ENCODE data around the gene CYP4F2.

DNA sequence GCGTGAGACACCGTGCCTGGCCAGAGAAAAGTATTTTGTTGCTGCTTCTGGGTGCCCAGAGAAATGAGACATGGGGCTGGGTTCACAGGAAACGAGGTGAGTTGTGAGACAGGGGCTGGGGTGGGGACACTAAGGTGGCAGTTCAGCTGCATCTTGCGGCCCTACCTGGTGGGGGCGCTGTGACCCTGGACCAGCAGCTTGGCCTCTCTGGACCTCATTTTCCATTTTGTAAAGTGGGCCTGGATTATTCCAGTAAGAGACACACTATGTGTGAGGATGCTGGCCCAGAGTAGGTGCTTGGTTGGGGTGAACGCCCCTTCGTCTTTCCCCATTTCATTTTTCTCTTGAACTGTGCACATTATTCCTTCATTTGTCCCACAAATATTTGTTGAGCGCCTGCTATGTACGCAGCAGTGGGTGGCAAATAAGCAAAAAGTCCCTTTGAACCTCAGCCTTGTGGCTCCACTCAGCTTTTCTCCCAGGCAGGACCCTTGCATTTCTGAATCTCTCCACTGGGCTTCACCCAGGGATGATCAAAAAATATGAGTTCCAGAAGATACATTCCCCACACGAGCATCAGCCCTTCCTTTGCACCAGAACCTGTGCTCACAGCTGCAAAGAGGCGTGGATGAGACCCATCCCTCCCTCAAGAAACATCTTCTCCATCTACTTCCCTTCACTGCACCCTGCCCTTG, 55.9 kb downstream of the CYP4F2 start:
- TF ChIP-seq, protein P1, sequence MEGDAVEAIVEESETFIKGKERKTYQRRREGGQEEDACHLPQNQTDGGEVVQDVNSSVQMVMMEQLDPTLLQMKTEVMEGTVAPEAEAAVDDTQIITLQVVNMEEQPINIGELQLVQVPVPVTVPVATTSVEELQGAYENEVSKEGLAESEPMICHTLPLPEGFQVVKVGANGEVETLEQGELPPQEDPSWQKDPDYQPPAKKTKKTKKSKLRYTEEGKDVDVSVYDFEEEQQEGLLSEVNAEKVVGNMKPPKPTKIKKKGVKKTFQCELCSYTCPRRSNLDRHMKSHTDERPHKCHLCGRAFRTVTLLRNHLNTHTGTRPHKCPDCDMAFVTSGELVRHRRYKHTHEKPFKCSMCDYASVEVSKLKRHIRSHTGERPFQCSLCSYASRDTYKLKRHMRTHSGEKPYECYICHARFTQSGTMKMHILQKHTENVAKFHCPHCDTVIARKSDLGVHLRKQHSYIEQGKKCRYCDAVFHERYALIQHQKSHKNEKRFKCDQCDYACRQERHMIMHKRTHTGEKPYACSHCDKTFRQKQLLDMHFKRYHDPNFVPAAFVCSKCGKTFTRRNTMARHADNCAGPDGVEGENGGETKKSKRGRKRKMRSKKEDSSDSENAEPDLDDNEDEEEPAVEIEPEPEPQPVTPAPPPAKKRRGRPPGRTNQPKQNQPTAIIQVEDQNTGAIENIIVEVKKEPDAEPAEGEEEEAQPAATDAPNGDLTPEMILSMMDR (IDR thresholded peaks at IDR 0.05; ENCODE audit: low read depth, low read length, missing input control), result peak; percentile 5
- TF ChIP-seq SP1 (IDR thresholded peaks at IDR 0.05) (no peak), RAD21 (IDR thresholded peaks at IDR 0.05) (no peak), YY1 (IDR thresholded peaks at IDR 0.05) (no peak), JUND (IDR thresholded peaks at IDR 0.05) (no peak), TAF1 (conservative IDR thresholded peaks at IDR 0.05) (no peak), RXRA (IDR thresholded peaks at IDR 0.05) (no peak)
- TF ChIP-seq, protein P2, sequence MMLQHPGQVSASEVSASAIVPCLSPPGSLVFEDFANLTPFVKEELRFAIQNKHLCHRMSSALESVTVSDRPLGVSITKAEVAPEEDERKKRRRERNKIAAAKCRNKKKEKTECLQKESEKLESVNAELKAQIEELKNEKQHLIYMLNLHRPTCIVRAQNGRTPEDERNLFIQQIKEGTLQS (IDR thresholded peaks at IDR 0.05), result no peak
- TF ChIP-seq, protein P3, sequence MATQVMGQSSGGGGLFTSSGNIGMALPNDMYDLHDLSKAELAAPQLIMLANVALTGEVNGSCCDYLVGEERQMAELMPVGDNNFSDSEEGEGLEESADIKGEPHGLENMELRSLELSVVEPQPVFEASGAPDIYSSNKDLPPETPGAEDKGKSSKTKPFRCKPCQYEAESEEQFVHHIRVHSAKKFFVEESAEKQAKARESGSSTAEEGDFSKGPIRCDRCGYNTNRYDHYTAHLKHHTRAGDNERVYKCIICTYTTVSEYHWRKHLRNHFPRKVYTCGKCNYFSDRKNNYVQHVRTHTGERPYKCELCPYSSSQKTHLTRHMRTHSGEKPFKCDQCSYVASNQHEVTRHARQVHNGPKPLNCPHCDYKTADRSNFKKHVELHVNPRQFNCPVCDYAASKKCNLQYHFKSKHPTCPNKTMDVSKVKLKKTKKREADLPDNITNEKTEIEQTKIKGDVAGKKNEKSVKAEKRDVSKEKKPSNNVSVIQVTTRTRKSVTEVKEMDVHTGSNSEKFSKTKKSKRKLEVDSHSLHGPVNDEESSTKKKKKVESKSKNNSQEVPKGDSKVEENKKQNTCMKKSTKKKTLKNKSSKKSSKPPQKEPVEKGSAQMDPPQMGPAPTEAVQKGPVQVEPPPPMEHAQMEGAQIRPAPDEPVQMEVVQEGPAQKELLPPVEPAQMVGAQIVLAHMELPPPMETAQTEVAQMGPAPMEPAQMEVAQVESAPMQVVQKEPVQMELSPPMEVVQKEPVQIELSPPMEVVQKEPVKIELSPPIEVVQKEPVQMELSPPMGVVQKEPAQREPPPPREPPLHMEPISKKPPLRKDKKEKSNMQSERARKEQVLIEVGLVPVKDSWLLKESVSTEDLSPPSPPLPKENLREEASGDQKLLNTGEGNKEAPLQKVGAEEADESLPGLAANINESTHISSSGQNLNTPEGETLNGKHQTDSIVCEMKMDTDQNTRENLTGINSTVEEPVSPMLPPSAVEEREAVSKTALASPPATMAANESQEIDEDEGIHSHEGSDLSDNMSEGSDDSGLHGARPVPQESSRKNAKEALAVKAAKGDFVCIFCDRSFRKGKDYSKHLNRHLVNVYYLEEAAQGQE (IDR thresholded peaks at IDR 0.05), result no peak
- TF ChIP-seq, protein P4, sequence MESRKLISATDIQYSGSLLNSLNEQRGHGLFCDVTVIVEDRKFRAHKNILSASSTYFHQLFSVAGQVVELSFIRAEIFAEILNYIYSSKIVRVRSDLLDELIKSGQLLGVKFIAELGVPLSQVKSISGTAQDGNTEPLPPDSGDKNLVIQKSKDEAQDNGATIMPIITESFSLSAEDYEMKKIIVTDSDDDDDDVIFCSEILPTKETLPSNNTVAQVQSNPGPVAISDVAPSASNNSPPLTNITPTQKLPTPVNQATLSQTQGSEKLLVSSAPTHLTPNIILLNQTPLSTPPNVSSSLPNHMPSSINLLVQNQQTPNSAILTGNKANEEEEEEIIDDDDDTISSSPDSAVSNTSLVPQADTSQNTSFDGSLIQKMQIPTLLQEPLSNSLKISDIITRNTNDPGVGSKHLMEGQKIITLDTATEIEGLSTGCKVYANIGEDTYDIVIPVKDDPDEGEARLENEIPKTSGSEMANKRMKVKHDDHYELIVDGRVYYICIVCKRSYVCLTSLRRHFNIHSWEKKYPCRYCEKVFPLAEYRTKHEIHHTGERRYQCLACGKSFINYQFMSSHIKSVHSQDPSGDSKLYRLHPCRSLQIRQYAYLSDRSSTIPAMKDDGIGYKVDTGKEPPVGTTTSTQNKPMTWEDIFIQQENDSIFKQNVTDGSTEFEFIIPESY (IDR thresholded peaks at IDR 0.05), result no peak
- TF ChIP-seq, protein P5, sequence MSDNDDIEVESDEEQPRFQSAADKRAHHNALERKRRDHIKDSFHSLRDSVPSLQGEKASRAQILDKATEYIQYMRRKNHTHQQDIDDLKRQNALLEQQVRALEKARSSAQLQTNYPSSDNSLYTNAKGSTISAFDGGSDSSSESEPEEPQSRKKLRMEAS (IDR thresholded peaks at IDR 0.05), result no peak

Data from liver (tissue), 3 donors.